Psoas muscle (tissue), 8 donors: ENCODE data around the gene LRP1-AS. TPM values are rescaled to one million over a fixed set of nuclear protein-coding genes. Genes with fewer than 3 reads are reported as not detected.

Source experiments
- ATAC-seq, 4 donors: fragments of 200-7000 bp; cut with Tn5 transposase; one replicate each; pipeline ENCODE4 v1.9.1; 2020; ENCODE audit warnings: moderate library complexity in 3 of 4, mild to moderate bottlenecking in 2 of 4
- DNase-seq, 2 donors: peaks; one replicate each; pipeline ENCODE4 v3.0.0-alpha.2; 2020
- H3K27ac ChIP-seq: fragments of 200-600 bp; one replicate; pipeline ENCODE4 v1.8.0; 2022
- H3K27me3 ChIP-seq, 3 donors: fragments of 200-600 bp in 1 of 3; one replicate each; pipeline versions ENCODE4 v1.6.1 to v1.8.0; 2013 to 2022; ENCODE audit warnings: low read length in 2 of 3, mild to moderate bottlenecking in 2 of 3, moderate library complexity in 1 of 3; ENCODE audit not compliant: insufficient read depth in 3 of 3
- H3K36me3 ChIP-seq, 2 donors: fragments of 200-600 bp in 1 of 2; one replicate each; pipeline versions ENCODE4 v1.6.1 to v1.8.0; 2013 to 2022; ENCODE audit warnings: low read depth in 1 of 2, mild to moderate bottlenecking in 1 of 2, moderate library complexity in 1 of 2; ENCODE audit not compliant: insufficient read depth in 1 of 2
- H3K4me1 ChIP-seq: fragments of 200-600 bp; one replicate; pipeline ENCODE4 v1.8.0; 2022
- H3K4me3 ChIP-seq: fragments of 200-600 bp; one replicate; pipeline ENCODE4 v1.8.0; 2022; ENCODE audit warnings: mild to moderate bottlenecking
- H3K9me3 ChIP-seq: fragments of 200-600 bp; one replicate; pipeline ENCODE4 v1.8.0; 2022
- CTCF ChIP-seq: fragments of 200-600 bp; IDR thresholded peaks from one replicate; pipeline ENCODE4 v1.8.0; 2022; ENCODE audit warnings: antibody characterized with exemption
- WGBS, 3 donors: extraction: QIAGEN DNeasy Blood & Tissue Kit; methylation state at CpG; one replicate each; pipeline versions ENCODE4 v1.1.6 to v1.1.7; 2013; 5-methylcytosine and 5-hydroxymethylcytosine counted together
- intact Hi-C, 2 donors: fragments of 100-400 bp; cut with DNase I; formaldehyde crosslinking; loops; one replicate each; pipeline versions ENCODE4 v1.11.0 to v1.14.2; 2022
- polyA plus RNA-seq, 3 donors: library from polyadenylated mRNA; stranded (reverse); fragments of 200-250 nt; gene quantifications; one replicate each; pipeline ENCODE4 v1.2.3, GENCODE V29; 2013
- total RNA-seq, 4 donors: library from RNA; stranded (reverse); fragmentation: NEBNext Ultra II Directional in 2 of 4; extraction: Animal tissue kit (Norgen Biotek cat#: 25700) in 2 of 4; gene quantifications; one replicate each; pipeline versions ENCODE4 v1.2.1 to v1.2.4, GENCODE V29; 2021 to 2023
- donor health status: healthy with polysubstance abuse.
- donor health status: DM: no; HTN: no; CAD: no; lungs with moderate emphysema.
- donor health status: Bipolar disorder and iron deficiency.
- donor health status: healthy.
- donor health status: DM: yes; HTN: yes; CAD: no.
- donor health status: DM: no; HTN: no; CAD: no.
- donor health status: DM: no; HTN: no; CAD: no.
- donor health status: DM: yes; HTN: yes; CAD: no.

LRP1-AS gene
- total and polyA plus RNA-seq, 7 donors: not detected

GRCh38 chr12:57190821-57191220, 43.4 kb upstream of the LRP1-AS start:
- TF ChIP-seq CTCF: no peak
- no peaks in the 10 kb centered on the region for H3K4me1 ChIP-seq
- DNase-seq (no peak), ATAC-seq (no peak)
- H3K36me3 ChIP-seq: peaks cover 0 to 44% of the 10 kb centered on the region in 2 donors
- H3K27me3 ChIP-seq: no peaks in the 10 kb centered on the region
- no peak overlapping the region for H3K4me3 ChIP-seq
- intact Hi-C loops: no loop called here
- H3K27ac ChIP-seq: no peak overlapping the region
- H3K9me3 ChIP-seq: no peaks in the 10 kb centered on the region
- 89 to 94% (median 92%) methylated on average over 23 of the region's 23 CpGs for WGBS, 3 donors

- intact Hi-C loops: no loop called here
- Histone ChIP-seq H3K27ac (no peak overlapping the region), H3K9me3 (no peaks in the 10 kb centered on the region), H3K4me3 (no peak overlapping the region), H3K4me1 (no peaks in the 10 kb centered on the region), H3K36me3 (peaks cover 0 to 45% of the 10 kb centered on the region in 2 donors), H3K27me3 (no peaks in the 10 kb centered on the region)
- DNase-seq (no peak), ATAC-seq (no peak)
- 74 to 82% (median 77%) methylated on average over 6 of the region's 6 CpGs for WGBS, 3 donors
- no peak for TF ChIP-seq CTCF
Measured at GRCh38 chr12:57190037-57190436, 42.6 kb upstream of the LRP1-AS start.

GRCh38 chr12:57188090-57188425, 40.6 kb upstream of the LRP1-AS start:
- Histone ChIP-seq H3K4me1 (no peaks in the 10 kb centered on the region), H3K36me3 (peaks cover 0 to 40% of the 10 kb centered on the region in 2 donors), H3K27me3 (no peaks in the 10 kb centered on the region), H3K9me3 (no peaks in the 10 kb centered on the region), H3K4me3 (no peak overlapping the region), H3K27ac (no peak overlapping the region)
- no peak for TF ChIP-seq CTCF
- DNase-seq (no peak), ATAC-seq (no peak)
- 67 to 77% (median 70%) methylated on average over 8 of the region's 8 CpGs for WGBS, 3 donors
- intact Hi-C loops: no loop called here

- Histone ChIP-seq H3K4me1 (no peaks in the 10 kb centered on the region), H3K27me3 (no peaks in the 10 kb centered on the region), H3K27ac (no peak overlapping the region), H3K4me3 (no peak overlapping the region), H3K36me3 (peaks cover 0 to 40% of the 10 kb centered on the region in 2 donors), H3K9me3 (no peaks in the 10 kb centered on the region)
- 69 to 74% (median 70%) methylated on average over 21 of the region's 21 CpGs for WGBS, 3 donors
- intact Hi-C loops: no loop called here
- ATAC-seq (no peak), DNase-seq (no peak)
- TF ChIP-seq CTCF: no peak
Measured at GRCh38 chr12:57187222-57188089, 40.0 kb upstream of the LRP1-AS start.
